Tibial nerve (tissue), 4 donors: ENCODE measurements around the gene NUDT6.

Experiments used
- EP300 ChIP-seq, 2 donors: sonication (generic); formaldehyde crosslinking; IDR thresholded peaks; one replicate each; pipeline ENCODE4 v1.6.1; 2017; ENCODE audit warnings: antibody characterized with exemption in 2 of 2, mild to moderate bottlenecking in 1 of 2
- TF ChIP-seq, protein P1 (sequence below), 5 experiments: fragments of 200-600 bp in 3 of 5; fragments of 450-650 bp in 2 of 5; sonication (generic) in 3 of 5; IDR thresholded peaks; one replicate each; pipeline ENCODE4 v1.5.1; 2016 to 2019; ENCODE audit warnings: antibody characterized with exemption in 5 of 5, mild to moderate bottlenecking in 3 of 5, moderate library complexity in 2 of 5

DNA sequence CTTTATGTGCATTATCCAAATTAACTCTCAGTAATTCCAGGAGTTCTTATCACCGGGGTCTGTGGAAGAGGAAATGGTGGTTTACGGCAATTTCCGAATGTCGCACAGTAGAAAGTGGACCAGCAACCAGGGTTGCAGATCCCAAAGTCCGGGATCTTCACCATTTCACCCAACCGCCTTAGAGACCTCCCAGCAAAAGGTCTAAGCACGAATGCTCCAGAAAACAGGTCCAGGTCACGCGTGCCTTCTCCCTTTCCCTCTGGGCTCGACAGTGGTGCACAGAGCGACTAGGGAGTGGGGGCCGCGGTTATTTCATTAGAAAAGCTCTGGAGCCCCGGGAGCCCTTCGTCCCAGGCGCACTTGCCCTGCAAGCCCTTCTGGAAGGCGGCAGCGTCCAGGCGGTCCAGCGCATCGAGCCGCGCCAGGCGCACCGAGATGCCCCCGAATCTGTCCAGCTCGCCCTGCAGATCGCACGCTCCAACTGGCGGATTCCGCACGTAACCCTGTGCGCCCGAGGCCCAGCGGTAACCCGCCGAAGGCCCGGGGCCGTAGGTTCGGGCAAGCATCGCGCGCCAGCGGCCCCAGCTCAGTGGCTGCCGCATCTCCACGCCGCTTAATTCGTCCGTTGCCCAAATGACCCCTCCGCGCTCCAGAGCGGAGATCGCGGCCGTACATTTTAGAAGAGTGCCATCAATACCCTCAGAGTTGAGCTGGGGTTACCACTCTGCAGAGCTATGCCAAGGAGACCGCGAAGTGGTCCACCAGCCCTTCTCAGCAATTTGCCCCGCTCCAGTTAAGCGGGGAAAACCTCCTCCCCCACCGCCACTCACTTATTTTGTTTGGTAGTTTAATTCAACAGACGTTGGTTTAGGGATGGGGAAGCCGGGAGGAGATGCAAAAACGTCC, at the start of gene NUDT6:
- TF ChIP-seq EP300 (IDR thresholded peaks at IDR 0.05) = no peak
- TF ChIP-seq, protein P1, sequence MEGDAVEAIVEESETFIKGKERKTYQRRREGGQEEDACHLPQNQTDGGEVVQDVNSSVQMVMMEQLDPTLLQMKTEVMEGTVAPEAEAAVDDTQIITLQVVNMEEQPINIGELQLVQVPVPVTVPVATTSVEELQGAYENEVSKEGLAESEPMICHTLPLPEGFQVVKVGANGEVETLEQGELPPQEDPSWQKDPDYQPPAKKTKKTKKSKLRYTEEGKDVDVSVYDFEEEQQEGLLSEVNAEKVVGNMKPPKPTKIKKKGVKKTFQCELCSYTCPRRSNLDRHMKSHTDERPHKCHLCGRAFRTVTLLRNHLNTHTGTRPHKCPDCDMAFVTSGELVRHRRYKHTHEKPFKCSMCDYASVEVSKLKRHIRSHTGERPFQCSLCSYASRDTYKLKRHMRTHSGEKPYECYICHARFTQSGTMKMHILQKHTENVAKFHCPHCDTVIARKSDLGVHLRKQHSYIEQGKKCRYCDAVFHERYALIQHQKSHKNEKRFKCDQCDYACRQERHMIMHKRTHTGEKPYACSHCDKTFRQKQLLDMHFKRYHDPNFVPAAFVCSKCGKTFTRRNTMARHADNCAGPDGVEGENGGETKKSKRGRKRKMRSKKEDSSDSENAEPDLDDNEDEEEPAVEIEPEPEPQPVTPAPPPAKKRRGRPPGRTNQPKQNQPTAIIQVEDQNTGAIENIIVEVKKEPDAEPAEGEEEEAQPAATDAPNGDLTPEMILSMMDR (IDR thresholded peaks at IDR 0.05) = no peak
